AG04450 (cell line): ENCODE results near the gene MAGEB10. TPM values are rescaled to one million over a fixed set of nuclear protein-coding genes. Genes with fewer than 3 reads are reported as not detected.
A peak's percentile ranks its signal among the peaks of the same experiment; 100 is the strongest.
"Not testable (repeated sequence)": the region's sequence is repeated elsewhere in the genome, so short reads cannot be mapped to it uniquely, and the experiment has no call there.

ENCODE experiments used
- CTCF ChIA-PET: fragments of 300-600, 350-600 bp; formaldehyde crosslinking; extraction: SDS; loops from one replicate; lab custom pipeline; 2022; ENCODE audit warnings: antibody characterized with exemption, inconsistent platforms; lab: Charles Lee
- POLR2A ChIA-PET: fragments of 350-600 bp; formaldehyde crosslinking; extraction: SDS; loops from one replicate; lab custom pipeline; 2021; ENCODE audit warnings: antibody characterized with exemption, inconsistent platforms; lab: Yijun Ruan, JAX
- DNase-seq: peaks from one replicate; pipeline ENCODE4 v3.0.0-alpha.2; 2011; ENCODE audit warnings: low read depth, low spot score
- H3K27ac ChIP-seq: one replicate; pipeline ENCODE4 v1.5.1; 2012; ENCODE audit warnings: low read depth, low read length, control low read depth
- H3K27me3 ChIP-seq: one replicate; pipeline ENCODE4 v1.6.0; 2012; ENCODE audit warnings: low read length; ENCODE audit not compliant: control insufficient read depth, insufficient read depth
- H3K4me3 ChIP-seq: 2 replicates; pipeline ENCODE4 v1.5.1; 2011; ENCODE audit warnings: mild to moderate bottlenecking, low read depth, low read length, control low read depth
- H3K9me3 ChIP-seq: 2 replicates; pipeline ENCODE4 v1.5.1; 2012; ENCODE audit warnings: low read length; ENCODE audit not compliant: control insufficient read depth, insufficient read depth
- CTCF ChIP-seq: IDR thresholded peaks from 2 replicates; pipeline ENCODE4 v1.5.1; 2011; ENCODE audit warnings: low read depth, low read length, control low read depth, inconsistent platforms
- polyA plus RNA-seq: library from polyadenylated mRNA; depleted of rRNA; stranded (reverse); fragments of >200 nt; gene quantifications from 2 replicates; pipeline ENCODE4 v1.2.3, GENCODE V29; 2011

The MAGEB10 gene
- polyA plus RNA-seq, 1 experiment: not detected

GRCh38 chrX:27797575-27797974 is 10.2 kb upstream of the MAGEB10 start:
- Histone ChIP-seq H3K4me3 (no peak overlapping the region), H3K27ac (no peak overlapping the region), H3K9me3 (no peaks in the 10 kb centered on the region), H3K27me3 (no peaks in the 10 kb centered on the region)
- ChIA-PET POLR2A (no interaction called here), CTCF (no interaction called here)
- DNase-seq: no peak
- no peak for TF ChIP-seq CTCF

GRCh38 chrX:27808226-27808625 is 436 bp downstream of the MAGEB10 start:
- ChIA-PET POLR2A (no interaction called here), CTCF (no interaction called here)
- Histone ChIP-seq H3K4me3 (no peak overlapping the region), H3K27ac (no peak overlapping the region), H3K9me3 (peaks cover 6% of the 10 kb centered on the region; the same call in 1 of the 2 replicates), H3K27me3 (no peaks in the 10 kb centered on the region)
- DNase-seq: no peak
- no peak for TF ChIP-seq CTCF

- POLR2A ChIA-PET, CTCF ChIA-PET, H3K4me3 ChIP-seq, H3K27me3 ChIP-seq, DNase-seq, H3K9me3 ChIP-seq, H3K27ac ChIP-seq: not testable (repeated sequence)
These were observed 1.4 kb downstream of the MAGEB10 start for GRCh38 chrX:27808991-27809859.

DNA sequence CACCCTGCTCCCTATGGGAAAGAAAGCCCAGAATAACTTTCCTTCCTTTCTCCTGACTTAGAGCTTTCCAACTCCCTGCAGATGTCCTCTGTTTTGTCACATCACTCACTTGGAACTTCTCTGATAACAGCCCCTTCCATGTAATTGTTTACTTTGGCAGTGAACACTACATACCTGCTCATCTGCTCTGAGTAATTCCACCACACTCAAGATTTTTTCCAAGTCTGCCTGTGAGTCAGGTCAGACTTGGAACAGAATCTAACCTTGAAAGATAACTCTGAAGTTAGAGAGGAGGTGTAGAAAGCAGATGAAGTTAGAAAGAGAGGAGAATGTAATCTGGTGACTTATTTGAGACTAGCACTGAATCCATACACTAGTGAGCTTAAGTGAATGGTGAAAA is 7.4 kb downstream of the MAGEB10 start:
- ChIA-PET POLR2A (no interaction called here), CTCF (no interaction called here)
- H3K27ac ChIP-seq: no peak overlapping the region
- no peaks in the 10 kb centered on the region for H3K27me3 ChIP-seq
- no peak for TF ChIP-seq CTCF
- DNase-seq: peak; percentile 4
- H3K4me3 ChIP-seq: no peak overlapping the region
- H3K9me3 ChIP-seq: no peaks in the 10 kb centered on the region

GRCh38 chrX:27823812-27824211 is 16.0 kb downstream of the MAGEB10 start:
- Histone ChIP-seq H3K27me3 (no peaks in the 10 kb centered on the region), H3K4me3 (no peak overlapping the region), H3K27ac (no peak overlapping the region), H3K9me3 (no peaks in the 10 kb centered on the region)
- no peak for DNase-seq
- POLR2A ChIA-PET: no interaction called here
- CTCF ChIA-PET: no interaction called here
- no peak for TF ChIP-seq CTCF
